SH-SY5Y (cell line): ENCODE measurements around the gene ABI2.

Experiments used
- GATA2 ChIP-seq: IDR thresholded peaks from 2 replicates; pipeline ENCODE4 v1.6.1; 2011; ENCODE audit warnings: mild to moderate bottlenecking, low read depth, low read length
- GATA3 ChIP-seq: IDR thresholded peaks from 2 replicates; pipeline ENCODE4 v1.6.1; 2011; ENCODE audit warnings: low read depth, mild to moderate bottlenecking, low read length, moderate library complexity

DNA sequence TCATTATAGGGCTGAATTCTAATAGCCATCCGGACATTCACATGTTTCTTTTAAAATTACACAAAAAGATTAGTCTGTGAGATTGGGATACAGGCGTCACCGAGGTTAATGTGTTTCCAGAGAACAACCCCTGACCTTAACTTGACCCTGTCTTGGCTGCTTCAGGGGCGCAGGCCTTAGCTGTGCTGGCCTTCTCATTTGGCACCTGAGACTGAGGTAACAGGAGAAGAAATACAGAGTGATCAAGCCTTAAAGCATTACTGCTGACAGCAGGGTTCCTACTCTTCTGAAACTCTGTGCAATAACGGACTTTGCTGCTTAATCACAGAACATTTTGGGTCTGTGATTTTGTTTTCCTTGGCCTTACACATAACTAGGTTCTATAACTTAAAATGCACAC is 114.3 kb downstream of the ABI2 start:
- no peak for TF ChIP-seq GATA2
- TF ChIP-seq GATA3, result no peak
